Putamen (tissue), 1 donor: ENCODE measurements around the gene PRR9.

Experiments used
- DNase-seq: peaks from one replicate; pipeline ENCODE4 v3.0.0-alpha.2; 2016; ENCODE audit warnings: low spot score

Gene PRR9

DNA sequence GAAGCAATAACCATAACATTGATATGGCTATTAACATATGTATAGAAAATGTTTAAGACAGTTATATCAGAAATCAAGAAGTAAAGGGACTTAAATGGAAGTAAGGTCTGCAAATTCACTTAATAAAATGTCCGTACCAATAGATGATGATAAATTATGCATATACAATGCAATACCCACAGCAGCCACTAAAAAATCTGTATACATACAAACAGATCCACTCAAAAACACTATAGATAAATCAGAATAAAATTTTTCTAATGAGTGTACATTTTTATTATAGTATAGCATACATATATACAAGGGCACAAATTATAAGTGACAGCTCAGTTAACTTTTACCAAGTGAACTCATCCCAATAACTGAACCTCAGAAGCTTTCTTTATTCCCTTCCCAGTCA lies 48.1 kb downstream of the PRR9 start:
- DNase-seq, result no peak
